Vagina (tissue), 2 donors: ENCODE results near the gene NR4A1.

ENCODE experiments used
- POLR2A ChIP-seq, 2 donors: fragments of 450-650 bp; IDR thresholded peaks; one replicate each; pipeline ENCODE4 v1.6.1; 2017; ENCODE audit warnings: antibody characterized with exemption in 2 of 2, mild to moderate bottlenecking in 2 of 2, moderate library complexity in 2 of 2
- POLR2AphosphoS5 ChIP-seq, 2 donors: sonication (generic); formaldehyde crosslinking; IDR thresholded peaks; one replicate each; pipeline ENCODE4 v1.9.0; 2017; ENCODE audit warnings: antibody characterized with exemption in 2 of 2, mild to moderate bottlenecking in 2 of 2, low read depth in 1 of 2; ENCODE audit not compliant: insufficient read depth in 1 of 2
- TF ChIP-seq, protein P1 (sequence below), 3 experiments: fragments of 450-650 bp in 2 of 3; fragments of 200-600 bp in 1 of 3; sonication (generic) in 1 of 3; IDR thresholded peaks; one replicate each; pipeline ENCODE4 v1.5.1; 2017 to 2019; ENCODE audit warnings: antibody characterized with exemption in 3 of 3, mild to moderate bottlenecking in 2 of 3, moderate library complexity in 2 of 3

DNA sequence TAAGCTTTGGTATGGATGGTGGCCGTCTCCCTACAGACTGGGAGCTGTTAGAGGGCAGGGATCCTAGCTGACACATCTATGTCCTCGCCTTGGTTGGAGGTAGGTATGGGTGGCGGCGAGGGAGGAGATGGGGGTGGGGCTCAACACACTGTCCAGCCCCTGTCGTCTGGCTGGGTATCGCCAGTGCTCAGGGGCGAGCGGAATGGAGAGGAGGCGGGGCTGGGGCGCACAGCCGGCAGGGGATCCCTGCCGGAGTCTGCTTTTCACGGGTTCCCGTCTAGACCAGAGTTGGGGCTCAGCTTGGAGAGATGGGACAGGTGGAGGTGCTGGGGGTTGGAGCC lies 28.4 kb upstream of the NR4A1 start:
- TF ChIP-seq, protein P1, sequence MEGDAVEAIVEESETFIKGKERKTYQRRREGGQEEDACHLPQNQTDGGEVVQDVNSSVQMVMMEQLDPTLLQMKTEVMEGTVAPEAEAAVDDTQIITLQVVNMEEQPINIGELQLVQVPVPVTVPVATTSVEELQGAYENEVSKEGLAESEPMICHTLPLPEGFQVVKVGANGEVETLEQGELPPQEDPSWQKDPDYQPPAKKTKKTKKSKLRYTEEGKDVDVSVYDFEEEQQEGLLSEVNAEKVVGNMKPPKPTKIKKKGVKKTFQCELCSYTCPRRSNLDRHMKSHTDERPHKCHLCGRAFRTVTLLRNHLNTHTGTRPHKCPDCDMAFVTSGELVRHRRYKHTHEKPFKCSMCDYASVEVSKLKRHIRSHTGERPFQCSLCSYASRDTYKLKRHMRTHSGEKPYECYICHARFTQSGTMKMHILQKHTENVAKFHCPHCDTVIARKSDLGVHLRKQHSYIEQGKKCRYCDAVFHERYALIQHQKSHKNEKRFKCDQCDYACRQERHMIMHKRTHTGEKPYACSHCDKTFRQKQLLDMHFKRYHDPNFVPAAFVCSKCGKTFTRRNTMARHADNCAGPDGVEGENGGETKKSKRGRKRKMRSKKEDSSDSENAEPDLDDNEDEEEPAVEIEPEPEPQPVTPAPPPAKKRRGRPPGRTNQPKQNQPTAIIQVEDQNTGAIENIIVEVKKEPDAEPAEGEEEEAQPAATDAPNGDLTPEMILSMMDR (IDR thresholded peaks at IDR 0.05): no peak
- TF ChIP-seq POLR2A (IDR thresholded peaks at IDR 0.05) (no peak), POLR2AphosphoS5 (IDR thresholded peaks at IDR 0.05; ENCODE audit: insufficient read depth in 1 of 2, low read depth in 1 of 2) (no peak)
